Dendritic cell treated with granulocyte-macrophage colony-stimulating factor and Interleukin-4, amounts not matched to agents 40 ng/mL and 50 ng/mL, for 4 days (primary cell): ENCODE results near the gene LAMB1.

Experiments used
- H3K27ac Mint-ChIP-seq: one replicate; pipeline ENCODE4 v1.8.0; 2022; ENCODE audit warnings: mild to moderate bottlenecking, mixed read lengths
- H3K27me3 Mint-ChIP-seq: one replicate; pipeline ENCODE4 v1.8.0; 2022; ENCODE audit warnings: mild to moderate bottlenecking, mixed read lengths
- H3K36me3 Mint-ChIP-seq: one replicate; pipeline ENCODE4 v1.8.0; 2022; ENCODE audit warnings: low read depth, mixed read lengths
- H3K4me1 Mint-ChIP-seq: one replicate; pipeline ENCODE4 v1.8.0; 2022; ENCODE audit warnings: low read depth, mixed read lengths
- H3K4me3 Mint-ChIP-seq: one replicate; pipeline ENCODE4 v1.8.0; 2022; ENCODE audit warnings: mild to moderate bottlenecking, moderate library complexity, mixed read lengths
- H3K9me3 Mint-ChIP-seq: one replicate; pipeline ENCODE4 v1.8.0; 2022; ENCODE audit warnings: mixed read lengths
- intact Hi-C: fragments of 100-400 bp; cut with micrococcal nuclease; formaldehyde crosslinking; loops from one replicate; pipeline ENCODE4 v1.15.0; 2022

Gene LAMB1

GRCh38 chr7:108012499-108013430 is 9.8 kb upstream of the LAMB1 start:
- peaks cover 5% of the 10 kb centered on the region for H3K4me1 Mint-ChIP-seq
- H3K36me3 Mint-ChIP-seq, result no peaks in the 10 kb centered on the region
- intact Hi-C loops, result no loop called here
- H3K27ac Mint-ChIP-seq, result no peak overlapping the region
- peaks cover under 1% of the 10 kb centered on the region for H3K27me3 Mint-ChIP-seq
- H3K4me3 Mint-ChIP-seq, result no peak overlapping the region
- no peaks in the 10 kb centered on the region for H3K9me3 Mint-ChIP-seq

DNA sequence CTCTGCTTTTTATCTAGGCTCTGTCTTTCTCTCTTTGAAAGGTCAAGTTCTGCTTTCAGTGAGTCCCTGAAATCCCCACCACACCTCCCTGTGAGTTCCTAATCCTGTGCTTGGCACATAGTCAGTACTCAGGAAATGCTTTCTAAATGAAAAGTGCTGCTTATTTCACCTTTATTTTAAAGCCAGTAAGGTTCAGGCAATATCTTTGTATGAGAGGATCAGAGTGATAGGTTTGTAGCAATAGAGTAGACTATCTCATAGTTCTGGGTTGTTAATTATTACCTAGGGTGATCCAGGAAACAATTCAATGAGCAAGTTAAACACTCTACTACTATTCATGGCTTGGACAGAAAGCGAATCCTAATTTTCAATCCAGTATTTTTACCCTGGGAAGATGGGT is 7.4 kb upstream of the LAMB1 start:
- intact Hi-C loops, result no loop called here
- Mint-ChIP-seq H3K27me3 (peaks cover 15% of the 10 kb centered on the region), H3K9me3 (no peaks in the 10 kb centered on the region), H3K27ac (no peak overlapping the region), H3K4me1 (peaks cover 5% of the 10 kb centered on the region), H3K4me3 (no peak overlapping the region), H3K36me3 (no peaks in the 10 kb centered on the region)

DNA sequence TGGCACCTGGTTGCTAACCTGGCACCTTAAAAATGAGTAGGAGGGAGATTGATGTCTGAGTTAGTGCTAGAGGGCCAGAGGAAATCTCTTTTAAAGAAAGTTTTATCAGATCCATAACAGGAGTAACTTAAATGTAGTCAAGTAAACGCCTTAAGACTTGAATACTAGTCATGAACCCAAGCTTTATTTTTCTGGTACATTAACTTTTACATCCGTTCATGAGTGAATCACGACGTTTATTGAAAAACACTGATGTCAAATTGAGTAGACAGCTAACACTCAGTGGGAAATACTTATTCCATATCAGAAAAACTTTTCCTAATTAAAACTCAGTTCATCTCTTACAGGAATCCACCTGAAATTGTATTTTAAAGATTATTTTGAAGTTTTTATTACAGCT is 6.9 kb upstream of the LAMB1 start:
- H3K4me1 Mint-ChIP-seq, result peaks cover 5% of the 10 kb centered on the region
- no peaks in the 10 kb centered on the region for H3K36me3 Mint-ChIP-seq
- H3K4me3 Mint-ChIP-seq, result no peak overlapping the region
- intact Hi-C loops, result no loop called here
- H3K27me3 Mint-ChIP-seq, result peaks cover 20% of the 10 kb centered on the region
- H3K27ac Mint-ChIP-seq, result no peak overlapping the region
- no peaks in the 10 kb centered on the region for H3K9me3 Mint-ChIP-seq

DNA sequence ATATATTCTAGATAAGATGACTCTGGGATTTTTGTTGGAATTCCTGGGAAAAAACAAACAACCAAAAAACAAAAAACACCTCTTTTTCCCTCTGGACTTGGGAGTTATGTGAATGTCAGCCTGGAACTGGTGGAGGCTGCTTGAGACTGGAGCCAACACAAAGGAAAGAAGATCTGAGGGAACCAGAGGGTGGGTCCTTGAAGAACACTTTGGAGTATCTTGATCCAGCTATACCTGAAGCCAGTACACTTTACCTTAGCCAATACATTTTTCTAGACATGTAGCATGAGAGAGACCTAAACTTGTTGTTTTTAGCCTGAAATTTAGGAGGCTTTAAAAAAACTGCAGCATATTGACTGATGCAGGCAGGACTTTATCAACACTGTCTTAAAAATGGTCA is 5.9 kb upstream of the LAMB1 start:
- intact Hi-C loops, result no loop called here
- Mint-ChIP-seq H3K27ac (no peak overlapping the region), H3K9me3 (no peaks in the 10 kb centered on the region), H3K4me1 (peaks cover 5% of the 10 kb centered on the region), H3K36me3 (no peaks in the 10 kb centered on the region), H3K4me3 (no peak overlapping the region), H3K27me3 (peaks cover 30% of the 10 kb centered on the region)

- Mint-ChIP-seq H3K27ac (no peak overlapping the region), H3K9me3 (no peaks in the 10 kb centered on the region), H3K36me3 (no peaks in the 10 kb centered on the region), H3K4me3 (no peak overlapping the region), H3K4me1 (peaks cover 5% of the 10 kb centered on the region), H3K27me3 (peaks cover 36% of the 10 kb centered on the region)
- intact Hi-C loops, result no loop called here
These were observed 5.3 kb upstream of the LAMB1 start for GRCh38 chr7:108008240-108008639.

GRCh38 chr7:108007762-108008161 is 4.8 kb upstream of the LAMB1 start:
- Mint-ChIP-seq H3K36me3 (no peaks in the 10 kb centered on the region), H3K27me3 (peaks cover 40% of the 10 kb centered on the region)
- intact Hi-C loops, result no loop called here

GRCh38 chr7:108007261-108007660 is 4.3 kb upstream of the LAMB1 start:
- Mint-ChIP-seq H3K27ac (no peak overlapping the region), H3K27me3 (peaks cover 45% of the 10 kb centered on the region), H3K9me3 (no peaks in the 10 kb centered on the region), H3K36me3 (no peaks in the 10 kb centered on the region), H3K4me3 (no peak overlapping the region), H3K4me1 (peaks cover 6% of the 10 kb centered on the region)
- intact Hi-C loops, result no loop called here

More at GRCh38 chr7:108007762-108008161, 4.8 kb upstream of the LAMB1 start:
- Mint-ChIP-seq H3K9me3 (no peaks in the 10 kb centered on the region), H3K4me1 (peaks cover 7% of the 10 kb centered on the region), H3K4me3 (no peak overlapping the region), H3K27ac (no peak overlapping the region)

DNA sequence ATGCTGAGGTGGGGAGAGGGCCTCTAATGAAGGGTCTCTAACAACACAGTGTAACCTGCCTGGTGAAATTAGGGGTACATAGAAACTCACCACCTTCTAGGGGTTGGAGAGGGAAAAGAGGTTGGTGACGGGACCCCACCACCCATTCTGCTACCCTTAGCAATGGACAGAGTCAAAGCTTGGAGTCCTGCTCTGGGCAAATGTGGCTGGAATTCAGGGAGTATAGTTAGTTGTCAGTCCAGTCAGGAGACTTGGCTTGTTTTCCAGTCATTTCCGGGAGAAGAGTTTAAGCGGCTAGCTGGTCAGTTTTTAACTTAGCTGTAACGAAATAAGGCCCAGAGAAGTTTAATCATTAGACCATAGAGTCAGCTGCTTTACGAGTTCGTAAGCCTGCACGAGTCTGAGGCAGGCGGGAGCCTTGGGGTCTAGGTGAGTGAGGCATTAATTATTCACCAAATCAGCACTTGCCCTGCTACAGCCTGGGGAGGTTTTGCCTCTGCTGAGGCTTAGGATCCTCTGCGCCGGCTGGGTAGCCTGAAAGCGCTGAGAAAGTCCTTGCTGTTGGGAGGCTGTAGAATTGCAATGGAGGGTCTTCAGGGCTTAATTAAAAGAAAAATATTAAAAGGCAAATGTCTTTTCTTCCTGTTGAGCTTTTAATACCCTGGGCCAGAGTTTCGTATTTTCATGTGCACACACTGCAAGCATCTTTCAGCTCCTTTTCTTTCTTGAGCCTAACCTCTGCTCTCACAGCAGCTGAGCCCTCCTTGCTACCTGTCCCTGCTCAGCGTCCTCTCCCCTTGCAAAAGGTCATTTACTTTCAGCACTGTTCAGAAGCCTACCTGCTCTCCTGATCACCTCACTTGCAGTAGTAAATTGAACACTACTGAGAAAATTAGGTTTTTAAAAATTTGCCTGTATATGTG is 1.5 kb upstream of the LAMB1 start:
- Mint-ChIP-seq H3K36me3 (no peaks in the 10 kb centered on the region), H3K4me3 (no peak overlapping the region), H3K27ac (no peak overlapping the region), H3K4me1 (peaks cover 17% of the 10 kb centered on the region), H3K9me3 (no peaks in the 10 kb centered on the region), H3K27me3 (peaks cover 68% of the 10 kb centered on the region)
- intact Hi-C loops, result no loop called here

- Mint-ChIP-seq H3K4me3 (no peak overlapping the region), H3K4me1 (peaks cover 17% of the 10 kb centered on the region), H3K27ac (no peak overlapping the region), H3K36me3 (no peaks in the 10 kb centered on the region), H3K9me3 (no peaks in the 10 kb centered on the region), H3K27me3 (peaks cover 72% of the 10 kb centered on the region)
- intact Hi-C loops, result no loop called here
These were observed 606 bp upstream of the LAMB1 start for GRCh38 chr7:108003599-108003935.

DNA sequence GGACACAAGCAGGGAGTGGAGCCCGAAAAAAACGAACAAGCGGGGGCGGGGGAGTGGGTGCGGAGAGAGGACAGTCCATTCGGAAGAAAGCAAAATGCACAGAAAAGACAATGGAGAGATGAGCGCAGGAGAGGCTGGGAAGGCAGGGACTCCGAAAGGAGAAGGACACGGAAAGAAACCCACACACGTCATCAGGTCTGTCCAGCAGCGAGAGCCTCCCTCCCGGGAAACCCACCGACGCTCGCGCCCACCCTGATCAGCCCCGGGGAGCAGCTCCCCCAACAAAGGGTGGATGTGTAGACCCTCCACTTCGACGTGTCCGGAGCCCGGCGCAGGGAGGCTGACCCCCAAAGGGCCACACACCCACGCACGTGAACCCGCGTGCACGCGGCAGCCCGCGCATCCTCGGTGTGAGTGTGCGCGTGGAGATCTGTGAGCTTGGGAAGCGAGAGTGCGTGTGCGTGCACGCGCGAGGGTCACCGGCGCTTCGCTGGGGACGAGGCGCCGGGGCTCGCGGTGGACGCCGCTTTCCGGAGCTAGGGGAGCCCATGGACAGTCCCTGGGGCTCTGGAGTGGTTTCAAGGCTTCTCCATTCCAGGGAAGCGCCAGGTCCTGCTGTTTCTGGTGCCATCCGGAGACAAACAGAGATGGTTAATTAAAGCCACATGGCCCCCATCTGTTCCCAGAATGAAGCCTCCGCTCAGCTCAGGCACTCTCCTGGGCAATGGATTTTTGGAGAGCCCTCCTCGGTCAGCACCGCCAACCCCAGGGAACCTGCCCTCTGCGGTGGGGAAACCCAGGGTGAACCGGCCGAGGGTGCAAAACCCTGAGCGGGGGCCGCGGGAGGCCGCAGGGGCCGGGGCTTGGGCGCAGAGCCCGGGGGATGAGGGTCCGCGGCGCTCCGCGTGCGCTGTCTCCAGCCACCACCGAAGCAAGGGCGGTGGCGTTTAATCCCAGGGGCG is 916 bp downstream of the LAMB1 start:
- Mint-ChIP-seq H3K9me3 (no peaks in the 10 kb centered on the region), H3K36me3 (no peaks in the 10 kb centered on the region), H3K4me1 (peaks cover 17% of the 10 kb centered on the region), H3K4me3 (peak overlapping the region; percentile 61), H3K27ac (no peak overlapping the region), H3K27me3 (peaks cover 74% of the 10 kb centered on the region)
- intact Hi-C loops, result no loop called here

- H3K36me3 Mint-ChIP-seq, result no peaks in the 10 kb centered on the region
- H3K4me3 Mint-ChIP-seq, result peak overlapping the region; percentile 61
- H3K4me1 Mint-ChIP-seq, result peaks cover 17% of the 10 kb centered on the region
- peaks cover 67% of the 10 kb centered on the region for H3K27me3 Mint-ChIP-seq
- H3K9me3 Mint-ChIP-seq, result no peaks in the 10 kb centered on the region
- intact Hi-C loops, result no loop called here
- H3K27ac Mint-ChIP-seq, result no peak overlapping the region
These were observed 1.8 kb downstream of the LAMB1 start for GRCh38 chr7:108000875-108001763.

GRCh38 chr7:107999779-108000560 is 3.0 kb downstream of the LAMB1 start:
- Mint-ChIP-seq H3K4me1 (peaks cover 17% of the 10 kb centered on the region), H3K36me3 (no peaks in the 10 kb centered on the region)
- intact Hi-C loops, result no loop called here

More at GRCh38 chr7:107999779-108000560, 3.0 kb downstream of the LAMB1 start:
- no peak overlapping the region for H3K27ac Mint-ChIP-seq
- H3K4me3 Mint-ChIP-seq, result no peak overlapping the region
- H3K27me3 Mint-ChIP-seq, result peaks cover 63% of the 10 kb centered on the region
- H3K9me3 Mint-ChIP-seq, result no peaks in the 10 kb centered on the region
